ENCODE measurements around the gene GGT7.

DNA sequence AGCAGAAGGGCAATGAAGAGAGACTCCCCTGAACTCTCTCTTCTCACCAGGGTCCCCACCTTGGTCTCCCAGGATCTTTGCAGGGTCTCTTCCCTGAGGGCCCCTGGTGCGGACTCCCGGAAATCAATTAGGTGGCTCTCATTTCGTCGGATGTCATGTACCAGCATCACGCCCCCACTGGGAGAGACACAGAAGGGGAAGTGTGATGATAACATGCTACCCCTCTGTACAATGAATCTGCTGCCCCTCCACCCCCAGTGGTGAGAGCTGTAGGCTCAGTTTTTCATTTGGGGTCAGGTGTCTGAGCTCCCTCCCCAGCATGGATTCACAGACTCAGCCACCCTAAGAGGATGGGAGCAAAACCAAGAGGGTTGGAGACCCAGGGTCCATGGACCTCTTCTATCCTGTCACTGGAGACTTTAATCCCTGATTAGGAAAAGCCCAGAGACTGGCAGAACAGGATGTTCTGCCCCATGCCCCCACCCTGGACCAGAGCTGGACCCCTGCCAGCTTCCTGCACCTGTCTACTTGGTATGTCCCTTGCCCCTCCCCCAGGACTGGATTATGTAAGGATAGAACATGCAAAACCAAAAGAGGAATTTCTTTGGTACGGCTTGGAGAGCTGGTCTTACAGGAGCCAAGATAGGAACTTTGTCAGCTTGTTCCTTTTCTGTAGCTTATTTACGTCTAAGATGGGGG is 11.1 kb downstream of the GGT7 start:
- TF ChIP-seq CTCF (IDR thresholded peaks at IDR 0.05) (no peak), POLR2A (IDR thresholded peaks at IDR 0.05) (no peak)
